Measurements from ENCODE around the gene TMEM167A.

- TF ChIP-seq EZH2 (IDR thresholded peaks at IDR 0.05; ENCODE audit: insufficient read depth, poor library complexity, severe bottlenecking) (no peak), EZH2phosphoT487 (IDR thresholded peaks at IDR 0.05; ENCODE audit: insufficient read depth, low read depth) (no peak)
Measured at GRCh38 chr5:83118976-83119375, 41.8 kb upstream of the TMEM167A start.
